ENCODE results near the gene MRTFB. TPM values are rescaled to one million over a fixed set of nuclear protein-coding genes. Genes with fewer than 3 reads are reported as not detected.

The MRTFB gene
- total RNA-seq, 1 donor from 2014 or later, result 4.4 TPM

DNA sequence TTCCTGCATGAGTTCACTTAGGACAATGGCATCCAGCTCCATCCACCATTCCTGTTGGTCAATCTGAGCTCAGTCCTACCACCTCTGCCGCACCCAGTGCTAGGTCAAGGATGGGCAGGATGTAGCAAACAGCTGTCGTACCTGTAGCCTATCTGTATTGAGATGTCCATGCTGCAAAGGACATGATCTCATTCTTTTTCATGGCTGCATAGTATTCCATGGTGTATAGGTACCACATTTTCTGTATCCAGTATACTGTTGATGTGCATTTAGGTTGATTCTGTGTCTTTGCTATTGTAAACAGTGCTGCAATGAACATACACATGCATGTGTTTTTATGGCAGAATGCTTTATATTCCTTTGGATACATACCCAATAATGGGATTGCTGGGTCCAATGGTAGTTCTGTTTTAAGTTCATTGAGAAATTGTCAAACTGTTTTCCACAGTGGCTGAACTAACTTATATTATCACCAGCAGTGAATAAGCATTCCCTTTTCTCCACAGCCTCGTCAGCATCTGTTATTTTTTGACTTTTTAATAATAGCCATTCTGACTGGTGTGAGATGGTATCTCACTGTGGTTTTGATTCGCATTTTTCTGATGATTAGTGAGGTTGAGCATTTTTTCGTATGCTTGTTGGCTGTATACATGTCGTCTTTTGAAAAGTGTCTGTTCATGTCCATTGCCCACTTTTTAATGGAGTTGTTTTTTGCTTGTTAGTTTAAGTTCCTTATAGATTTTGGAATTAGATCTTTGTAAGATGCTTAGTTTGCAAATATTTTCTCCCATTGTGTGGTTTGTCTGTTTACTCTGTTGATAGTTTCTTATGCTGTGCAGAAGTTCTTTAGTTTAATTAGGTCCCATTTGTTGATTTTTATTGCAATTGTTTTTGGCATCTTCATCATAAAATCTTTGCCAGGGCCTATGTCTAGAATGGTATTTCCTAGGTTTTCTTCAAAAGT lies 7.2 kb upstream of the MRTFB start:
- DNase-seq (ENCODE audit: low read depth in 2 of 2), result no peak

DNA sequence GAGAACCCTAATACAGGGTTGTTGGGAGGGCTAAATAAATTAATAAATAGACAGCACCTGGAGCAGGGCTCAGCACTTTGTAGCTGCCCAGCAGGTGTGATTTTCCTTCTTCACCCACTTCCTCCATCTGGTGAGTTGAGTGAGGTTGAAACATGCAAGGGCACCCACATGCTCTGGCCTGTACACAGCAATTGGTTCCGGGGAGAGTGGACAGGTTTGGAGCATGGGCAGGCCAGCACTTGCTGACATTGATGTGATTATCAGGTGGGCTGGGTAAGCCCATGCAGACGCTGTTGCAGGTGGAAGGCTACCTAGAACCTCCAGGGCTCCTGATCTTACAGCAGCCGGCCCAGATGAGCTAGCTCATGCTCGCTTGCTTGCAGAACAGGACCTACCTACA lies 1.3 kb upstream of the MRTFB start:
- DNase-seq (ENCODE audit: low read depth in 2 of 2), result no peak

DNA sequence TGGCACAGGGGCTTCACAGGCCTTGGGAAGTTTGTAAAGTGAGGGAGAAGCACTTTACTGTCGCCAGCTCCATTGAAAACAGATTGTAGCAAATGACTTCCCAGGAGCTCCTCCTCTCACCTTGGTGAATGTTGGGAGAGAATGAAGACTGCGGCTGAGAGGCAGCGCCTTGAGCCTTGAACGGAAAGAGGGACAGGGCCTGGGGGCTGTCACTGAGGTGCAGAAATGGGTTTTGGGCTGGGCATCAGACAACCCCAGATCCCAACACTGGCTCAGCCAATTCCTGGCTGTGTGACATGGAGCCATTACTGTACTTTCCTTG lies 603 bp upstream of the MRTFB start:
- DNase-seq (ENCODE audit: low read depth in 2 of 2), result no peak

DNA sequence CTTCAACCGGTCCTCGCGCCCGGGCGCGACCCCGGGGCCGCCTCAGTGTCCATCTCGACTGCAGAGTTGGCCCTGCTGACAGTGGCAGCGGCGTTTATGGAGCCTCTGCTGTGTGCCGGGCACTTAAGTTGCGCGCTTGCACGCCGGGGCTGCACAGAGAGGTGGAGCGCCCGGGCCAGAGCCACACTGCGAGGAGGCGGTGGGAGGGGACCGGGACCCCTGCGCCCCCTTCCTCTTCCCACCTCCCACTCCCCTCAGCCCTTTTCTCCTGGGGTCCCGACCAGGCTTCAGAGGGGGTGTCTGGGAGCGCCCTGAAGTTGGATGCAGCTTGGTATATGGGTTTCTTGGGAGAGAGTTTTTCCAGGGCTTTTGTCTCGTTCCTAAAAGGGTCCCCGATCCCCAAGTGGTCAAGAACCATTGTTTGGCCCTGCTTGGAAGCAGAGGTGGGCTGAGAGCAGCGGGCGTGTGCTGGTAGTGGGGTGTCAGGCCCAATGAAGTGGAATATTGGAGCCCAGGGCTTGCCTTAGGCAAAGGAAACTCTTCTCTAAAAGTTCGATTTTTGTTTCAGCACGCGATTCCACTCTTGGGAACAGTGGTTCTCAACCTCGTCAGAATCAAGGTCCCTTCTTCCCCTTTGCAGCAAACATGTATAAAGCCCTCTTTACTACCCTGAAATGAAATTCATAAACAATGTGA lies 605 bp downstream of the MRTFB start:
- peak; percentile 11 to 32 for DNase-seq (ENCODE audit: low read depth in 2 of 2)

DNA sequence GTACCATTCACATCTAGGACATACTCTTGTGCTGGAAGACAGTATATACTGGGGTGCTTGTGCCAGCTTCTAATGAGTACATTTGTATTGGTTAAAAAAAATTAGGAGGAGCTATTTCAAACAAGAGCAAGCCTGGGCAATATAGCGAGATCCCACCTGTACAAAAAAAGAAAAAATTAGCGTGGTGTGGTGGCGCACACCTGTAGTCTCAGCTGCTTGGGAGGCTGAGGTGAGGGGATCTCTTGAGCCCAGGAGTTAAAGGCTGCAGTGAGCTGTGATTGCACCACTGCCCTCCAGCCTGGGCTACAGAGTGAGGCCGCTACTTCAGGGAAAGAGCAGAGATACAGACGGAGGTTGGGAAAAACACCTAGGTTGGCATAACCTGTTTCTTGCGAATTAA lies 1.2 kb downstream of the MRTFB start:
- no peak for DNase-seq (ENCODE audit: low read depth in 2 of 2)

DNA sequence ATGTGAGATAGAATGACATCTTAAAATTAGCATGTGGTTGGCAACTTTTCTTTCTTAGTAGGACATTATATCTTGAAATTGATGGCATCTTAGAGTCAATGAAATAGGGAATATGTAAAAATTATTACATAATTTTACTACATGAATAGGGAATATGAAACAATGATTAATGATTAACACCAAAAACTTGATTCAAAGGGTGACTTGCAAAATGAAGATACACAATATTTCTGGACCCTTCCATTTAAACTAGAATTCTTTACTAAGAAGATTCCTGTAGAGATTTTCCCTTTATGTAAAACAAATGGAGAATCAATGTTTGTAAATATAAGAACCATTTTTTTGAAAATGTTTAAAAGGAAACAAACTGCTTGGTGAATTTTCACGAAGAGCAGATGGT lies 3.4 kb downstream of the MRTFB start:
- no peak for DNase-seq (ENCODE audit: low read depth in 2 of 2)

DNA sequence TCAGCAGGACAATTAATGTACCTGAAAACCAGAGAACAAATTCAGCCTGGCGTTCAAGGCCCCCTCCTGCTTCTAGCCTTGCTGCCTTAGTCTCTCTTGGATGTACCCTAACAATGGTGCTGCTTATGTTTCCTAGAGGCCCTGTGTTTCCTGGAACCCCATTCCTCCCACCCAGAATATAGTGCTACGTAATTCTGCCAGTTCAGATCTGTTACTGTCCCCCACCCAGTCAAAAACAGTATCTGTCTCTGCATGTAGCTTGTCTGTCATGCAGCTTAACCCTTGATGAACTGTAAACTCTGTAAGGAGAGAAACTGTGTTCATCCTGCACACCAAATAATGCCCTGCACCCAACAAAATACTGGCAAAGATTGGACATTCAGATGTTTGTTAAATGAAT lies 6.8 kb downstream of the MRTFB start:
- no peak for DNase-seq (ENCODE audit: low read depth in 2 of 2)

DNA sequence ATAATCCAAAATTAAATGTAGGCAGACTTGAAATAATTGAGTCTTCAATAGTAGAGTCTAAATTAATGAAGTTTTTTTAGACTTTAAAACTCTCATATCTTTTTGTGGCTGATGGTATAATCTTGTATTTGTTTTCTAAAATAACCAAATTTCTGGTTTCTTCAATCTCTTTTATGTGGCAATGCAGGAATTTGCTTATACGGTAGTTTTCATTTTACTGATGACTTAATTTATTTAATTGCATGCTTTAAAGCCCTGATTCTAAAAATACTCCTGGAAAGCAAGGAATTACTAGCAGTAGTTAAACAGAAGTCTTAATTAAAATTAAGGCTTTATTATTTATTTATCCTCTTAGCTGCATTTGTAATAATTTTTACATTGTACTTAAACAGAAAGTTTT lies 15.4 kb downstream of the MRTFB start:
- DNase-seq (ENCODE audit: low read depth in 2 of 2), result no peak

DNA sequence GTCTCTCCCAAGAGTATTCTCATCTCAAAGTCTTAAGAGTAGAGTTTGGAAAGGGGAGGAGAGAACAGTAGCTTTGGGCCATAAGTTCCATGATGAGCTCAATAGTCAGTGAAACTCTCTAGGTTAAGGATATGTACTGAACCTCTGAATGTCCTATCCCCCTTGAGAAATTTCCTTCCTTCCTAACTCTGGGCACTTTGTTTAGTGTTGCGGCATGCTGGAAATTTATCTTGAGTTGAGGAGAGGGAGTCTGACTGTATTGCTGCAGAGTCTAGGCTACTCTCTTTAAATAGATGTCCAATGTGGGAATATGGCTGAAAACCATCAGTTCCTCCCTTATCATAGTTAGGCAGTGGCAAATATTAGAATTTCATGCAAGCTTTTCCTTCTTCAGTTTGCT lies 16.1 kb downstream of the MRTFB start:
- no peak for DNase-seq (ENCODE audit: low read depth in 2 of 2)

DNA sequence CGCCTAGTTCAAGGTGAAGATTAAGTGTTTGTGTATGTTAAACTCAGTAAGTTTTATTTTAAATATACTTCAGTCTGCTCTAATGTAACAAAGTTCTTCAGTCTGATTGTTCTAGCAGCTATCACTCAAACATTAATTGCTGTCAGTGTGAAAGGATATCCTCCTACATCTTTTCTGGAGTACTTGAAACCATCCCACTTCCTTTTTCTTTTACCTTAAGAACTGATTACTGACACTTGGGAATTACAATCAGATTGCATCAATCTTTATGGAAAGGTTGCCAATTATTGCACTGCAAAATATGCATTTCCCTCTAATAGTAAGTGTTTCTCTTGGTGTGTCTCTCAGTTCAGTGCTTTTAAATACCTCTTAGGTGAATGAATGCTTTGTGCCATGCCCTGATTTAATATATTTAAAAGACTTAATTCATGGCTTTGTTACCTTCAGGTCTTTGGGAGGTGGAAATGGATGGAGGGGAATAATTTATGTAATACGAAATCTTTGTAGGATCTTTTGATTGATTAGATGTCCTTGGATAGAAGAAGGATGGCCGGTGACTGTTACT lies 16.6 kb downstream of the MRTFB start:
- no peak for DNase-seq (ENCODE audit: low read depth in 2 of 2)

DNA sequence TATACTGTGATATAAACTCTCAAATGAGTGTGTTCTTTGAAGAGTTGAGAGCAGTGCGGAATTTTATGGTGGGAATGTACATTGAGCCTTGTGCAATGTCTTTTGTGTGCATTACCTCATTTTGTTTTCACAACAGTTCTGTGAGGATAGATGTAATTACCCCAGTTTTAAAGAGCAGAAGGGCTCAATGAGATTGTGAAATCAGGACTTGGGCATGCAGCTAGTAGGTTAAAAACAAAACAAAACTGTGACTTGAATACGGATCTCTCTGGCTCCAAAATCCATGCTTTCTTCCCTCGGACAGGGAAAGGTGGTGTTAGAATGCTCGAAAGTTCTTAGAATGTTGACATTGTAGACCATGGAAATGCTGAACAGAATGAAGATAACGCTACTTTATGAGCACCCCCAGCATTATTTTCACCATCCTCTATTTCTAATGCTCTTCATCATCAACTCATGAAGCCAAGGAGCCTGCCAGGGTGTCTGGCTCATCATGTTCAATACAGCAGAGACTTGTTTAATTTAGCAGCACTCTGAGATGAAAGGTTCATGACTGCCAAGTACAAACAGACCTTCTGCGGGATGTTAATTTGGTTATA lies 17.1 kb downstream of the MRTFB start:
- DNase-seq (ENCODE audit: low read depth in 2 of 2), result no peak

DNA sequence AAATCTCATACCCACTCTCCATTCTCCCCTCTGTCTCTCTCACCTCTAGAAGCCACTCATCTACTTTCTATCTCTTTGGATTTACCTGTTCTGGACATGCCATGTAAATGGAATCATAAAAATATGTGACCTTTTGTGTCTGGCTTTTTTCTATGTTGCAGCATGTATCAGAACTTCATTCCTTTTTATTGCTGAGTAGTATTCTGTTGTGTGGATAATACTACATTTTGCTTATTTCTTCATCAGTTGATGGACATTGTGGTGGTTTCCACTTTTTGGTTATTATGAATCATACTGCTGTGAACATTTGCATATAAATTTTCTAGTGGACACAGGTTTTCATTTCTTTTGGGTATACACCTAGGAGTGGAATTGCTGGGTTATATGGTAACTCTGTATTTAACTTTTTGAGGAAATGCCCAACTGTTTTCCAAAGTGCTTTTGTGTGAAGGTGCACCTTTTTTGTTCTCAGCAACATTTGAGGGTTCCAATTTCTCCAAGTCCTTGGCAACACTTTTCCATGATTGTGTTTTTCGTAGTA lies 18.2 kb downstream of the MRTFB start:
- no peak for DNase-seq (ENCODE audit: low read depth in 2 of 2)

DNA sequence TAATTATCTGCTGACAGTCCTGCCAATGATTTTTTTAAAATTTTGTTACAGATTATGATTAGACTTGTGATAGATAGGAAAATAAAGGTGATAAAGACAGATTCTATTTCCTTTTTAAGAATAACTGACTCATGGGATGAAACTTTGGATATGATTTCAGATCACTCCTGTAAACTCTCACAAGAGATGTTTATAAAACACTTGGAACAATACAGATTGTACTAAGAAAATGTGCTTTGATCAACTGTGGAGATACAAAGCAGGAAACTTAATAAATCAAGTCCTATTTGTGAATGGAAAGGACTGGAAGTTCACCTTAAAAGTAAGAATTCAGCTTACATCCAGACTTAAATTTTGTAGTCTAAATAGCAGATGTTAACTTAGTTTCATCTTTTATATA lies 21.4 kb downstream of the MRTFB start:
- DNase-seq (ENCODE audit: low read depth in 2 of 2), result peak in 1 of 2 donors; percentile 48

DNA sequence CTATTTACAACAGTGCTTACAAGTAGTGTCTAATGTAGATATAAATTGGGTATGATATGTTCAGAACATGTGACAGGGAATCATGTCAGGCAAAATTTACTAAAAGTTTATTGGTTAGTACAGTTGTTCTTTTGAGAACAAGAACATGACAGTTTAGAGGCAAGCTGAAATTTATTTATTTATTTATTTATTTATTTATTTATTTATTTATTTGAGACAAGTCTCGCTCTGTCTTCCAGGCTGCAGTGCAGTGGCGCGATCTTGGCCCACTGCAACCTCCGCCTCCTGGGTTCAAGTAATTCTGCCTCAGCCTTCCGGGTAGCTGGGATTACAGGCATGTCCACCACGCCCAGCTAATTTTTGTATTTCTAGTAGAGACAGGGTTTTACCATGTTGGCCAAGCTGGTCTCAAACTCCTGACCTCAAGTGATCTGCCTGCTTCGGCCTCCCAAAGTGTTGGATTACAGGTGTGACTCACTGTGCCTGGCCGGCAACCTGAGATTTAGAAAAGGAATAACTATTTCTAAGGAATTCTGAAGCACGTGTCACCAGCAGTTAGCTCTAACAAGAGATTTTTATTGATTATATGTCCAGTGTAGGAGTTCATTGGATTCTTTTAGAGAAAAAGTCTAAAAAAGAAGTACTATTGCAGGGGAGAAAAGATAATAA lies 24.9 kb downstream of the MRTFB start:
- no peak for DNase-seq (ENCODE audit: low read depth in 2 of 2)

DNA sequence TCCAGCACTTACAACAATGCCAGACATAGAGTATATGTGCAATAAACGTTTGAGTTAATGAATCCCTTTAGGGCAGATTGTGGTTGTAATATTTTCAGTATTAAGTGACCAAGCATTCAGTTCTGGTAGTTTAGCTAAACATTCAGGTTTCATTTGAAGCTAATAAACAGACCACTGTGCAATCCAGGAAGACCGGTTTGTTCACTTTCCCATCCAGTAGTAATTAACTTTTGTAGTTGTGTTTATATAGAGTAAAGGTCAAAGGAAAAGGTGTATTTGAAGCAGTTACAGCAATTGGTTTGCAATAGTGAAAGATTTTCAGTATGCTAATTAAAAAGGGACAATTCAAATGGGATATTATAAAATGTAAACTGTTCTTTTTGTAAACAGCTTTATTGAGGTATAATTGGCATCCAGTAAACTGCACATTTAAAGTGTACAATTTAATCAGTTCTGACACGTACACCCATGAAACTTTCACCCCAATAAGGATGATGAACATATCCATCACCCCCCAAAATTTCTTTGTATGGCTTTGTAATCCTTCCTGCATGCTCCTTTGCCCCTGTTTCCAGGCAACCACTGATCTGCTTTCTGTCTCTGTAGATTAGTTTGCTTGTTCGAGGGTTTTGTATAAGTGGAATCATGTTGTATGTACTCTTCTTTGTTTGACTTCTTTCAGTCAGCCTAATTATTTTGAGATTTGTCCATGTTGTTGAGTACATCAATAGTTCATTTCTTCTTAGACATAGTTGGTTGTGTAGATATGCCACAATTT lies 26.3 kb downstream of the MRTFB start:
- no peak for DNase-seq (ENCODE audit: low read depth in 2 of 2)

DNA sequence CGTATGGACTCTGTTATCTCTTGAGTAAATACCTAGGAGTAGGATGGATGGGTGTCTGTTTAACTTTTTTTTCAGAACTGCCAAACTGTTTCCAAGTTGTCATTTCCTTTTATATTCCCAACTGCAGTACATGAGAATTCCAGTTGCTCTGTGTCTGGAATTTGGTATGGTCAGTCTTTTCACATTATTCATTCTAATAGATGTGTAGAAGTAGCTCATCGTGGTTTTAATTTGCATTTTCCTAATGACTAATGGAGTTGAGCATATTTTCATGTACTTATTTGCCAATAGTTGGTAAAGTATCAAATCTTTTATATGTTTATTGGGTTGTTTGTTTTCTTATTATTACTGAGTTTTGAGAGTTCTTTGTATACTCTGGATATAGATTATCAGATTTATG lies 27.0 kb downstream of the MRTFB start:
- DNase-seq (ENCODE audit: low read depth in 2 of 2), result peak in 1 of 2 donors; percentile 14

DNA sequence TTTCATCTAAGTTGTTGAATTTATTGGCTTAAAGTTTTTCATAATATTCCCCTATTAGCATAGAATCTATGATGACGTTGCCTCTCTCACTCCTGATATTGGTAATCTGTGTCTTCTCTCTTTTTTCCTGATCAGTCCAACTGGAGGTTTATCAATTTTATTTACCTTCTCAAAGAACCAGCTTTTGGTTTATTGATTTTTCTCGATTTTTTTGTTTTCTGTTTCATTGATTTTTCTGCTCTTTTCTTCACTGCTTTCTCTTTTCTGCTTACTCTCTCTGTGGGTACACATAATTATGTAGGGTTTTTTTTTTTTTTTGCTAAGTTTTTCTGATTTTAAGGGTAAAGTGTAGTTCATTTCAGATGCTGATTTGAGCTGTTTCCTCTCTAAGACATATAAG lies 29.7 kb downstream of the MRTFB start:
- no peak for DNase-seq (ENCODE audit: low read depth in 2 of 2)

DNA sequence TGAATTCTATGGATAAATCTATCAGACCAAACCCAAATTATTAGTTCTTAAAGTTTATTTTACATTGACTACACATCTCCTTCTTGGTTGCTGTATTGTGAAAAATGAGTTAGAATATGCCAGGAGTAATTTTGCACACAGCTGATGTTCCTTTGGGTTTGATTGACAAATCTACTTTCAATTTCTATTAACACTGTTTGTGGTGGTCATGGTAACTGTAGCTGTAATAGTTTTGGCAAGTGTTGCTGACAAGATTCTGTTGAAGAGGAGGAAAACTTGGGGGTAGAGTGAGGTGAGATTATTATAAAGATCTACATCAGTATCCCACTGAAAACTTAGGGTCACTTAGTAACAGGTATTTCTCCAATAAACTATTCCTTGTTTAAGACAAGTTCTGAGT lies 30.3 kb downstream of the MRTFB start:
- peak; percentile 28 to 54 for DNase-seq (ENCODE audit: low read depth in 2 of 2)

DNA sequence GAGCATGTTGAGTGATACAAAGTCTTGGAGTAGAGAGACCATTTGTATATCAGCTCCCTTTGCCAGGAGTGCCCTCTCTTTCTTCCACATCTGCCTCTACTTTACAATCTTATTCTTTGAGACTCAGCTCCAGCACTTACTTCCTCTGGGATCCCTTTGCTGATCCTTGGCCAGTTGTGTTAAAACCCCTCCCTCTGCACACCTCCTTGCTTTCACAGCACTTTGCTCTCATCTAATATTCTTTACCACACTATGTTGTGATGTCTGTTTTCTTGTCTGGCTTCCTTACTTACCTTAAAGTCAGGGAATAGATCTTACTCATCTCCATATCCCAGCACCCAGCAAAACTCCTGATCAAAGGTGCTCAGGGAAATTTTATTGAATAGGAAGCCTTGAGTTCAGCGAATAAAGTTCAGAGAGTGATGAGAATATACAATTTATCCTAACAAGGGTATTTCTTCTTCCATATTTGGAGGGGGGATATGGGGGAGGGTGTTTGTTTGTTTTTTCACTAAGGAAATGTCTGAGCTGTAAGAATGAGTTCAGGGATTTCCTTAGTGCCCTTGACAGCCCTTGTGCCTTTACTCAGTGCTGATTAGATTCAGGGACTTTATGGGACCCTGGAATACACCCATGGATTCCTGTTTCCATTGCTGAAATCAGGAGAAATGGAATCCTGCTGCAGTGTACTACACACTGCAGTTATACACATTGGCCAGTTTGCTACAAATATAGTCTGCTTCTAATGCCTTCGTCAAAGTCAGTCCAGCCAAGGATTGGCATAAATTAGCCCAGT lies 32.0 kb downstream of the MRTFB start:
- DNase-seq (ENCODE audit: low read depth in 2 of 2), result peak in 1 of 2 donors; percentile 52

DNA sequence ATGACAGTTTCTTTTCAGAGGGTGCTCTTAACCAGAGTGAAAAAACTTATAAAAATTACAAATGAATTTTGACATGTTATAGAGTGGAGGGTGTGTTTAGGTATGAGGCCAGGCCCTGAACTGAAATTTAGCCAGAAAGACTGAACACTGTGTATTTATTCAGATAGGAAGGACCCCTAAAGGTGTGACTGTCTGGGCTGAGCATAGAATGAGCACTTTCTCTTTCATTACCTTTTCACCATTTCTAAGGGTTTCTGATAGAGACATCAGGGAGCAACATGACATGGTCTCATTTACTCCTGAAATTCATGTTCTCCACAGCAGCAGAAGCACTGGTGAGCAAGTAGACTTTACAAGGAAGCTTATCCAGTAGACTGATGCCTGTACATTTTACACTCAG lies 32.9 kb downstream of the MRTFB start:
- DNase-seq (ENCODE audit: low read depth in 2 of 2), result no peak
